Measurements from ENCODE around the gene HOXD10. TPM values are rescaled to one million over a fixed set of nuclear protein-coding genes. Genes with fewer than 3 reads are reported as not detected.

HOXD10 gene
- total RNA-seq, 1 donor from 2014 or later: 14.3 TPM

- no peak for DNase-seq (ENCODE audit: low read depth)
- H3K4me3 ChIP-seq (ENCODE audit: low read depth, low read length): peak overlapping the region; percentile 40
- no peak for TF ChIP-seq CTCF (conservative IDR thresholded peaks at IDR 0.05; ENCODE audit: low read depth, low read length)
These were observed 46.5 kb downstream of the HOXD10 start for GRCh38 chr2:176162911-176163671.

GRCh38 chr2:176163672-176164056 is 47.1 kb downstream of the HOXD10 start:
- no peak for TF ChIP-seq CTCF (conservative IDR thresholded peaks at IDR 0.05; ENCODE audit: low read depth, low read length)

GRCh38 chr2:176164201-176164600 is 47.6 kb downstream of the HOXD10 start:
- no peak for TF ChIP-seq CTCF (conservative IDR thresholded peaks at IDR 0.05; ENCODE audit: low read depth, low read length)
- no peak for DNase-seq (ENCODE audit: low read depth)
- H3K4me3 ChIP-seq (ENCODE audit: low read depth, low read length): peak overlapping the region; percentile 20

More at GRCh38 chr2:176163672-176164056, 47.1 kb downstream of the HOXD10 start:
- DNase-seq (ENCODE audit: low read depth): no peak
- H3K4me3 ChIP-seq (ENCODE audit: low read depth, low read length): peak overlapping the region; percentile 15

GRCh38 chr2:176164611-176165369 is 48.2 kb downstream of the HOXD10 start:
- no peak for TF ChIP-seq CTCF (conservative IDR thresholded peaks at IDR 0.05; ENCODE audit: low read depth, low read length)
- no peak for DNase-seq (ENCODE audit: low read depth)
- H3K4me3 ChIP-seq (ENCODE audit: low read depth, low read length): peak overlapping the region; percentile 20

- peak overlapping the region; percentile 13 for H3K4me3 ChIP-seq (ENCODE audit: low read depth, low read length)
- TF ChIP-seq CTCF (conservative IDR thresholded peaks at IDR 0.05; ENCODE audit: low read depth, low read length): no peak
- DNase-seq (ENCODE audit: low read depth): no peak
These were observed 48.9 kb downstream of the HOXD10 start for GRCh38 chr2:176165370-176166050.

- H3K4me3 ChIP-seq (ENCODE audit: low read depth, low read length): no peak overlapping the region
- no peak for TF ChIP-seq CTCF (conservative IDR thresholded peaks at IDR 0.05; ENCODE audit: low read depth, low read length)
- no peak for DNase-seq (ENCODE audit: low read depth)
These were observed 49.7 kb downstream of the HOXD10 start for GRCh38 chr2:176166272-176166671.

Measured in epithelial cell of proximal tubule (primary cell).